SK-N-MC (cell line): Measurements from ENCODE around the gene CASZ1.

ENCODE experiments used
- EZH2 ChIP-seq: fragments of 200-600 bp; sonication (generic); IDR thresholded peaks from one replicate; pipeline ENCODE4 v1.6.1; 2017; ENCODE audit warnings: antibody characterized with exemption
- POLR2AphosphoS5 ChIP-seq: IDR thresholded peaks from 2 replicates; pipeline ENCODE4 v1.6.1; 2012; ENCODE audit warnings: mild to moderate bottlenecking, low read depth, low read length, borderline replicate concordance

- TF ChIP-seq EZH2 (no peak), POLR2AphosphoS5 (no peak)
These were observed 110.5 kb downstream of the CASZ1 start for GRCh38 chr1:10685808-10686403.
